AG09309 (cell line): ENCODE data around the gene ZC3H11A.
A peak's percentile ranks its signal among the peaks of the same experiment; 100 is the strongest.
"Not testable (repeated sequence)": the region's sequence is repeated elsewhere in the genome, so short reads cannot be mapped to it uniquely, and the experiment has no call there.

Source experiments
- DNase-seq: peaks from one replicate; pipeline ENCODE4 v3.0.0-alpha.2; 2010; ENCODE audit warnings: low read depth
- H3K4me3 ChIP-seq: 2 replicates; pipeline ENCODE4 v1.5.1; 2011; ENCODE audit warnings: mild to moderate bottlenecking, low read depth, low read length, moderate library complexity; ENCODE audit not compliant: control insufficient read depth
- TF ChIP-seq, protein P1 (sequence below): IDR thresholded peaks from 2 replicates; pipeline ENCODE4 v1.5.1; 2011; ENCODE audit warnings: mild to moderate bottlenecking, low read depth, low read length, inconsistent platforms; ENCODE audit not compliant: insufficient read depth, control insufficient read depth; ENCODE audit errors: missing control alignments

Gene ZC3H11A

DNA sequence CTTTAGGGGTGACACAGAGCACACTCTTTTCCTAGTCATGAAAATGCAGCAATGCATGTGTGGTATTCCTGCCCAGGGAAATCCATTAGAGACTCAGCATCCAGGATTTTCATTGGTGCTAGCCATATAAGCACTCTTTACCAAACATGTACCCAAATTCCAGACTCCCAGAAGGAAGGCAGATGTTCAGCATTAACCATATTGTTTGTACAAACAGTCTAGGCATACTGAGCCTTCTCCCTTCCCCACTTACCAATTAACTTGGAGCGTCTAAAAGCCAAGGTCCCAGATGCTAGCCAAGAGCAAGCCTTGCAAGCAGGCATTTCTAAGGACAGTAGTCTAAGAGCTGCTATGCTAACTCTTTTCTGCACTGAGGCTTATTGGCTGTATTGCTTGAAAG is 27.9 kb downstream of the ZC3H11A start:
- TF ChIP-seq, protein P1, sequence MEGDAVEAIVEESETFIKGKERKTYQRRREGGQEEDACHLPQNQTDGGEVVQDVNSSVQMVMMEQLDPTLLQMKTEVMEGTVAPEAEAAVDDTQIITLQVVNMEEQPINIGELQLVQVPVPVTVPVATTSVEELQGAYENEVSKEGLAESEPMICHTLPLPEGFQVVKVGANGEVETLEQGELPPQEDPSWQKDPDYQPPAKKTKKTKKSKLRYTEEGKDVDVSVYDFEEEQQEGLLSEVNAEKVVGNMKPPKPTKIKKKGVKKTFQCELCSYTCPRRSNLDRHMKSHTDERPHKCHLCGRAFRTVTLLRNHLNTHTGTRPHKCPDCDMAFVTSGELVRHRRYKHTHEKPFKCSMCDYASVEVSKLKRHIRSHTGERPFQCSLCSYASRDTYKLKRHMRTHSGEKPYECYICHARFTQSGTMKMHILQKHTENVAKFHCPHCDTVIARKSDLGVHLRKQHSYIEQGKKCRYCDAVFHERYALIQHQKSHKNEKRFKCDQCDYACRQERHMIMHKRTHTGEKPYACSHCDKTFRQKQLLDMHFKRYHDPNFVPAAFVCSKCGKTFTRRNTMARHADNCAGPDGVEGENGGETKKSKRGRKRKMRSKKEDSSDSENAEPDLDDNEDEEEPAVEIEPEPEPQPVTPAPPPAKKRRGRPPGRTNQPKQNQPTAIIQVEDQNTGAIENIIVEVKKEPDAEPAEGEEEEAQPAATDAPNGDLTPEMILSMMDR: no peak
- no peak for DNase-seq
- H3K4me3 ChIP-seq: no peak overlapping the region

DNA sequence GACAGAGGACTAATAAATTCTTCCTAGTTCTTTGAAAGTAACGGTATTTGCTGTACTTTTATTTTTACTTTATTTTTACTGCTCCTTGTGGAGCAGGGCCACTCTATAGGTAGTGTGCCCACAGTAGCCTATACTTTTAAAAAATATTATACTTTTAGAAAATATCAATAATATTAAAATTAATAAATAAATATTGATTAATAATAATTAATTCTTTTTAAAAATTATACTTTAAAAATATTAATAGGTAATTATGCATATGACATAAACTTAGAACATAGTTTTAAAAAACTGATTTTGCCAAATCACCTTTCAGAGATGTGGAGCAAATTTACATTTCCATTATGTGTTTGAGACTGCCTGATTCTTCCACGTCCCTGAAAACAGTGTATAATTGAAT is 30.8 kb downstream of the ZC3H11A start:
- DNase-seq: no peak
- no peak overlapping the region for H3K4me3 ChIP-seq
- TF ChIP-seq, protein P1: no peak

DNA sequence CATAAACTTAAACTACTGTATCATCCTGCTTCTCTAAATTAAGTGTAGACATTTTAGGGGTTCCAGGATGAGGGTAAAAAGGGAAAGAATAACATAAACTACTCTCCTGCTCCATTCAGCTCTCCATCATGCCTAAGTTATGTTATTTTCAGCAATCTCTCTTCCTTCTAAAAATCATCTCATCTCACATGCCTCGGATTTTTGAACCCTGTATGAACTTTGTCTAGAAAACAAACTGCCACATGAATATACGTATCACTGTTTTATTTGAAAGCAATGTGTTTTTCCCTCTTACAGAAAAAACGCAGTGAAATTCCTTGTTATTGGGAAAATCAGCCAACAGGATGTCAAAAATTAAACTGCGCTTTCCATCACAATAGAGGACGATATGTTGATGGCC is 32.6 kb downstream of the ZC3H11A start:
- H3K4me3 ChIP-seq: no peak overlapping the region
- TF ChIP-seq, protein P1: no peak
- no peak for DNase-seq

DNA sequence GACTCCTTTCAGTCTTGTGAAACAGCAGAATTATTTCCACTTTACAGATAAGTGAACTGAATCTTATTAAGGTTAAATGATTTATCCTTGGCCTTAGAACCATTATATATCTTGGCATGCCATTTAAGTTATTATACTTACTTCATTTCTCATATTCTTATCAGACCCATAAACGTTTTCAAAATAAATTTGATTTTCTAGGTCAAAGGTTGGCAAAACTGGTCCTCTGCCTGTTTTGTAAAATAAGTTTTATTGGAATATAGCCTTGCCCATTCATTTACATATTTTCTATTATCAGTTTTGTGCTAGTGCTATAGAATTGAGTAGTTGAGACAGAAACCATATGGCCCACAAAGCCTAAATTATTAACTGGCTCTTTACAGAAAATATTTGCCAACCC is 33.1 kb downstream of the ZC3H11A start:
- H3K4me3 ChIP-seq: no peak overlapping the region
- DNase-seq: no peak
- TF ChIP-seq, protein P1: no peak

DNA sequence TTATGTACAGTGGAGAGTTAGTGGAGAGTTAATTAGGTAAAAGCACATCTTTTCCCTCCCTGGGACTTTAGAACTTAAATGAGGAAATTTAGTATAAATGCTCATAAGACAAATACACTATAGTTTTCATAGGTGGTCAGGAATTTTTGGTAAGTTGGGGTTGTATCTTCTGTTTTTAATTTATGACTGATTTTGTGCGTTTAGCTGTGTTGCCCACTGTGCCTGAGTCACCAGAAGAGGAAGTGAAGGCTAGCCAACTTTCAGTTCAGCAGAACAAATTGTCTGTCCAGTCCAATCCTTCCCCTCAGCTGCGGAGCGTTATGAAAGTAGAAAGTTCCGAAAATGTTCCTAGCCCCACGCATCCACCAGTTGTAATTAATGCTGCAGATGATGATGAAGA is 33.8 kb downstream of the ZC3H11A start:
- not testable (repeated sequence) for DNase-seq, H3K4me3 ChIP-seq

DNA sequence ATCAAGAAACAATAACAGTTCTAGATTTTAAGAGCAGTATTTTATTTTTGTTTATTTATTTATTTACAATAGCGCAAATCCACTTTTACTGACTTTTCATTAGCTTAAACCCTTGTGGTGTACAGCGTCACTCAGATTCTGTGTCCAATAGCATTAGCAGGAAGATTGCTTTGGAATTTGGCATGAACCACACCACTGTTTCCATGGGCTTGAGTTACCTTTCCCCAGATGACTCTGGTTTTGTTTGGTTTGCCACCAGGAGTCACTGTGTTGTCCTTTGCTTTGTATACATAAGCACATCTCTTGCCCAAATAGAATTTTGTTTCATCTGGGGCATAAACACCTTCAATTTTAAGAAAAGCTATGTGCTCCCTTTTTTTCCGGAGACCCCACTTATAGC is 40.1 kb downstream of the ZC3H11A start:
- TF ChIP-seq, protein P1: no peak
- no peak overlapping the region for H3K4me3 ChIP-seq
- no peak for DNase-seq

DNA sequence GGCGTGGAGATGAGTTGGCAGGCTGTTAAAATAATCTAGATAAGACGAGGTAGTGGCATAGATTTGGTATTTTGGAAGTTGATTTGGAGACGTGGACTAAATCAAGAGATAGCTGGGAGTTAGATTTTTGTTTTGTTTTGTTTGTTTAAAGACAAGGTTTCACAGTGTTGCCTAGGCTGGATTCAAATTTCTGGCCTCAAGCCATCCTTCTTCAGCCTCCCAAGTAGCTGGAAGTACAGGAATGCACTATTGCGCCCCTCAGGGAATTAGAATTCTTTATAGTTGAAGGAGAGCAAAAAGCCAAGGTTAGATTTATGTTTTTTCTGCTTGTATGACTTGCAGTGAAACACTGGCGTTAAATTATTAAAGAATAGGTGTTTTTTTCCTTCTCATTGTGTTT is 43.7 kb downstream of the ZC3H11A start:
- TF ChIP-seq, protein P1: no peak
- H3K4me3 ChIP-seq: no peak overlapping the region
- peak; percentile 32 for DNase-seq

DNA sequence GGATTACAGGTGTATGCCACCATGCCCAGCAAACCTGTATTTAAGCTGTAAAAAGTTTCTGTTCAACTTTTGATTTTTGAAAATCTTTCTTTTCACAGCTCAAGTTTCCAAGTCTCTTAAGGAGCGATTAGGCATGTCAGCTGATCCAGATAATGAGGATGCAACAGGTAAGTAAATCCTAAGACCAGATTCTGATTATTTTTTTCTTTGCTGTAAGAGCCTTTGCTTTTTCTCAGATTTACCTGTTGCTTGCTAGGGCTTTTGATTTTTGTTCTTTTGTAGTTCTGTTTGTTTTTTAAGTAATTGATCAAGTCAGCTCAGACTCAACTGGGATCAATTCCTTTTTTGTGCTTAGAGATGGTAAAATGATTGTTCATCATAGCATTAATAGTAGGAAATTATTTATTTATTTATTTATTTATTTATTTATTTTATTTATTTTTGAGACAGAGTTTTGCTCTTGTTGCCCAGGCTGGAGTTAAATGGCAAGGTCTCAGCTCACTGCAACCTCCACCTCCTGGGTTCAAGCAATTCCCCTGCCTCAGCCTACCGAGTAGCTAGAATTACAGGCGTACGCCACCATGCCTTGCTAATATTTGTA is 44.9 kb downstream of the ZC3H11A start:
- no peak for DNase-seq
- TF ChIP-seq, protein P1: no peak
- no peak overlapping the region for H3K4me3 ChIP-seq
